K562 treated with DMSO at 1 percent for 48 hours (cell line): ENCODE measurements around the gene SLC12A4. TPM values are rescaled to one million over a fixed set of nuclear protein-coding genes. Genes with fewer than 3 reads are reported as not detected.

ENCODE experiments used
- total RNA-seq: library from RNA; unstranded; fragments of 300-600 nt; gene quantifications from 2 replicates; pipeline ENCODE4 v1.2.3, GENCODE V29; 2022; ENCODE audit warnings: low replicate concordance; ENCODE audit errors: extremely low read depth

Gene SLC12A4
- not detected in 2 replicates for total RNA-seq

GRCh38 chr16:67968400-67969253 lies at the start of gene SLC12A4:
SLC12A4 (minus strand) TSS chr16:67968637; CDS start chr16:67968553, 84 bp downstream.

GRCh38 chr16:68015681-68016080 lies 47.2 kb upstream of the SLC12A4 start, which contains the start of gene DPEP2NB:
DPEP2NB (minus strand) TSS chr16:68015911; CDS start chr16:68015770, 141 bp downstream.

GRCh38 chr16:67998779-67999688 lies 30.6 kb upstream of the SLC12A4 start, which contains the start of gene DPEP2:
DPEP2 (minus strand) TSS chr16:67999484; CDS start chr16:67993212, 6,272 bp downstream.

GRCh38 chr16:67979955-67980678 lies 11.7 kb upstream of the SLC12A4 start, which contains the start of gene DPEP3:
DPEP3 (minus strand) TSS chr16:67980499; CDS start chr16:67980380, 119 bp downstream.

GRCh38 chr16:67943619-67944504 lies 24.6 kb downstream of the SLC12A4 start, which contains the start of gene LCAT:
LCAT (minus strand) TSS chr16:67944120; CDS start chr16:67944101, 19 bp downstream.

GRCh38 chr16:67936124-67936879 lies 32.1 kb downstream of the SLC12A4 start, which contains the start of gene PSMB10:
PSMB10 (minus strand) TSS chr16:67936850; CDS start chr16:67936749, 101 bp downstream.

GRCh38 chr16:67931712-67932461 lies 36.5 kb downstream of the SLC12A4 start, which contains the start of gene CTRL:
CTRL (minus strand) TSS chr16:67931862; CDS start chr16:67931852, 10 bp downstream.

Other genes starting within 250 kb of the SLC12A4 start
- gene GFOD2, start 249.3 kb downstream of the SLC12A4 start, total RNA-seq, result not detected in 2 replicates
- not detected in 2 replicates for gene RANBP10, start 162.1 kb downstream of the SLC12A4 start, total RNA-seq
- gene TSNAXIP1, start 161.7 kb downstream of the SLC12A4 start, total RNA-seq, result not detected in 2 replicates
- 250 TPM in 1 of 2 replicates, not detected in the other for gene THAP11, start 126.3 kb downstream of the SLC12A4 start, total RNA-seq
- not detected in 2 replicates for gene NUTF2, start 121.7 kb downstream of the SLC12A4 start, total RNA-seq
- not detected in 2 replicates for gene CENPT, start 120.9 kb downstream of the SLC12A4 start, total RNA-seq
- gene EDC4, start 95.6 kb downstream of the SLC12A4 start, total RNA-seq, result 278 TPM in 1 of 2 replicates, not detected in the other
- not detected in 2 replicates for gene NRN1L, start 83.8 kb downstream of the SLC12A4 start, total RNA-seq
- gene PSKH1, start 75.4 kb downstream of the SLC12A4 start, total RNA-seq, result not detected in 2 replicates
- not detected in 2 replicates for gene CTRL, start 36.8 kb downstream of the SLC12A4 start, total RNA-seq
- not detected in 2 replicates for gene PSMB10, start 31.8 kb downstream of the SLC12A4 start, total RNA-seq
- not detected in 2 replicates for gene LCAT, start 24.5 kb downstream of the SLC12A4 start, total RNA-seq
- not detected in 2 replicates for gene DPEP3, start 11.9 kb upstream of the SLC12A4 start, total RNA-seq
- gene DPEP2, start 30.8 kb upstream of the SLC12A4 start, total RNA-seq, result not detected in 2 replicates
- gene DPEP2NB, start 47.3 kb upstream of the SLC12A4 start, total RNA-seq, result not detected in 2 replicates
- not detected in 2 replicates for gene DDX28, start 54.6 kb upstream of the SLC12A4 start, total RNA-seq
- gene DUS2, start 54.6 kb upstream of the SLC12A4 start, total RNA-seq, result not detected in 2 replicates
- gene NFATC3, start 116.7 kb upstream of the SLC12A4 start, total RNA-seq, result not detected in 2 replicates